Endothelial cell of umbilical vein (primary cell): ENCODE results near the gene SIRT2.

ENCODE experiments used
- EZH2 ChIP-seq: IDR thresholded peaks from 2 replicates; pipeline ENCODE4 v1.6.1; 2012; ENCODE audit warnings: borderline replicate concordance, low read depth, mild to moderate bottlenecking, moderate library complexity, low read length, inconsistent platforms; ENCODE audit not compliant: severe bottlenecking
- GATA2 ChIP-seq: IDR thresholded peaks from 2 replicates; pipeline ENCODE4 v1.7.0; 2011; ENCODE audit warnings: low read depth, mild to moderate bottlenecking, moderate library complexity, mixed read lengths, low read length; ENCODE audit not compliant: insufficient read length, insufficient read depth
- JUN ChIP-seq: IDR thresholded peaks from 2 replicates; pipeline ENCODE4 v1.6.1; 2011; ENCODE audit warnings: borderline replicate concordance, low read depth; ENCODE audit not compliant: insufficient read length, insufficient read depth
- MYC ChIP-seq: IDR thresholded peaks from one replicate; pipeline ENCODE4 v1.6.1; 2011; ENCODE audit warnings: mild to moderate bottlenecking, low read depth, low read length
- POLR2A ChIP-seq: IDR thresholded peaks from 2 replicates; pipeline ENCODE4 v1.6.1; 2012; ENCODE audit warnings: low read depth, mild to moderate bottlenecking, control low read depth, low read length
- TF ChIP-seq, protein P1 (sequence below), 2 donors: IDR thresholded peaks; 1 replicate in 1 of 2; 2 replicates in 1 of 2; pipeline ENCODE4 v1.5.1; 2011; ENCODE audit warnings: low read length in 2 of 2, mild to moderate bottlenecking in 2 of 2, moderate library complexity in 2 of 2, control low read depth in 1 of 2, inconsistent platforms in 1 of 2, low read depth in 1 of 2; ENCODE audit not compliant: insufficient read depth in 1 of 2; ENCODE audit errors: extremely low read depth in 1 of 2
- TF ChIP-seq, protein P2 (sequence below): IDR thresholded peaks from 2 replicates; pipeline ENCODE4 v1.6.1; 2011; ENCODE audit not compliant: insufficient read depth, insufficient read length

DNA sequence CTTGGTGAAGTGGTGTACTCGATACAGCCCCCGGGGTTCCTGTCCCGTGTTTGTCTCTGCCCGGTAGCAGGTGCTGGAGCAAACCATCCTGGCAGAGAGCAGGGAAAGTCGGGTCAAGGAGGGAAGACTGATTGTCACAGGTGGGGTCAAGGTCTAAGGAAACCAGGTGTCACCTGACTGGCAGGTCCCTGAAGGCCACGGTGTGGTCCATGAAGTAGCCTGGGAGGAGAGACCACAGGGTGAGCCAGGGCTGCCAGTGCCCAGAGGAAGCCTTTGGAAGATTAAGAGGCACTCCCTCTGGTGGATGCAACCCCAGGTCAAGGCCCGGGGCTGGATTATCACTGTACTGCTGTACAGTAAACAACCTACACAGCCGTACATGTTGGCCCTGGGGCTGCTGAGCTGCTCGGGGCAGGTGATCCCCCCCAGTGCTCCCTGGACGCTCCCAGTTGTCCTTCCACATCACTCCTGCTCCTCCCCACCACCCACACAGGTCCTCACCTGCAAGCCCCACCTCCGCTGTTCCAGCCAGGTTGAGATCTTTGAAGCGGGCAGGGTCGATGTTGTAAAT is 18.6 kb upstream of the SIRT2 start:
- TF ChIP-seq, protein P1, sequence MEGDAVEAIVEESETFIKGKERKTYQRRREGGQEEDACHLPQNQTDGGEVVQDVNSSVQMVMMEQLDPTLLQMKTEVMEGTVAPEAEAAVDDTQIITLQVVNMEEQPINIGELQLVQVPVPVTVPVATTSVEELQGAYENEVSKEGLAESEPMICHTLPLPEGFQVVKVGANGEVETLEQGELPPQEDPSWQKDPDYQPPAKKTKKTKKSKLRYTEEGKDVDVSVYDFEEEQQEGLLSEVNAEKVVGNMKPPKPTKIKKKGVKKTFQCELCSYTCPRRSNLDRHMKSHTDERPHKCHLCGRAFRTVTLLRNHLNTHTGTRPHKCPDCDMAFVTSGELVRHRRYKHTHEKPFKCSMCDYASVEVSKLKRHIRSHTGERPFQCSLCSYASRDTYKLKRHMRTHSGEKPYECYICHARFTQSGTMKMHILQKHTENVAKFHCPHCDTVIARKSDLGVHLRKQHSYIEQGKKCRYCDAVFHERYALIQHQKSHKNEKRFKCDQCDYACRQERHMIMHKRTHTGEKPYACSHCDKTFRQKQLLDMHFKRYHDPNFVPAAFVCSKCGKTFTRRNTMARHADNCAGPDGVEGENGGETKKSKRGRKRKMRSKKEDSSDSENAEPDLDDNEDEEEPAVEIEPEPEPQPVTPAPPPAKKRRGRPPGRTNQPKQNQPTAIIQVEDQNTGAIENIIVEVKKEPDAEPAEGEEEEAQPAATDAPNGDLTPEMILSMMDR (IDR thresholded peaks at IDR 0.05; ENCODE audit: extremely low read depth in 1 of 2, insufficient read depth in 1 of 2, low read depth in 1 of 2, low read length in 2 of 2), result peak in 1 of 2 donors; percentile 14
- no peak for TF ChIP-seq GATA2
- TF ChIP-seq, protein P2, sequence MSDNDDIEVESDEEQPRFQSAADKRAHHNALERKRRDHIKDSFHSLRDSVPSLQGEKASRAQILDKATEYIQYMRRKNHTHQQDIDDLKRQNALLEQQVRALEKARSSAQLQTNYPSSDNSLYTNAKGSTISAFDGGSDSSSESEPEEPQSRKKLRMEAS, result no peak
- no peak for TF ChIP-seq POLR2A
- no peak for TF ChIP-seq EZH2
- TF ChIP-seq JUN, result no peak
- TF ChIP-seq MYC, result no peak
